ENCODE data around the gene GPC5.

DNA sequence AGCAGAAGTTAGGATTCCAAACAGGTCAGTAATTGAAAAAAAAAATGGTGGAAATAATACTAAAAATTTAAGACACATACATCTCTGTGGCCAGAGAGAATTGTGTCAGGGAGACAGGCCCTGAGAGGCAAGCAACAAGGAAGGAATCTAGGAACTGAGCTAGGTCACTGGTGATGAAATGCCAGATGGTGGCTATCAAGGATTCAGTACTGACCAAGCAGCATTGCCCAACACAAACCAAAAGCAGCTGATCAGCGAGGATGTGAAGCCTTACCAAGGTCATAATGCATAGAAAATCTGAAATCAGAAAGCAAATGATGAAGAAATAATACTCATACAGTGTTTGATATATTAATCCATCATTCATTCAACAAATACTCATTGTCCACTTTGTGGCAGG lies 905.0 kb downstream of the GPC5 start:
- TF ChIP-seq, protein P1, sequence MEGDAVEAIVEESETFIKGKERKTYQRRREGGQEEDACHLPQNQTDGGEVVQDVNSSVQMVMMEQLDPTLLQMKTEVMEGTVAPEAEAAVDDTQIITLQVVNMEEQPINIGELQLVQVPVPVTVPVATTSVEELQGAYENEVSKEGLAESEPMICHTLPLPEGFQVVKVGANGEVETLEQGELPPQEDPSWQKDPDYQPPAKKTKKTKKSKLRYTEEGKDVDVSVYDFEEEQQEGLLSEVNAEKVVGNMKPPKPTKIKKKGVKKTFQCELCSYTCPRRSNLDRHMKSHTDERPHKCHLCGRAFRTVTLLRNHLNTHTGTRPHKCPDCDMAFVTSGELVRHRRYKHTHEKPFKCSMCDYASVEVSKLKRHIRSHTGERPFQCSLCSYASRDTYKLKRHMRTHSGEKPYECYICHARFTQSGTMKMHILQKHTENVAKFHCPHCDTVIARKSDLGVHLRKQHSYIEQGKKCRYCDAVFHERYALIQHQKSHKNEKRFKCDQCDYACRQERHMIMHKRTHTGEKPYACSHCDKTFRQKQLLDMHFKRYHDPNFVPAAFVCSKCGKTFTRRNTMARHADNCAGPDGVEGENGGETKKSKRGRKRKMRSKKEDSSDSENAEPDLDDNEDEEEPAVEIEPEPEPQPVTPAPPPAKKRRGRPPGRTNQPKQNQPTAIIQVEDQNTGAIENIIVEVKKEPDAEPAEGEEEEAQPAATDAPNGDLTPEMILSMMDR (IDR thresholded peaks at IDR 0.05), result no peak
- TF ChIP-seq POLR2A (IDR thresholded peaks at IDR 0.05), result no peak

Measured in uterus (tissue), 2 donors.